ENCODE data around the gene CAMKK1. TPM values are rescaled to one million over a fixed set of nuclear protein-coding genes. Genes with fewer than 3 reads are reported as not detected.

Gene CAMKK1
- total and polyA plus RNA-seq, 2 experiments from 2014 or later: 4.3 to 7.1 TPM

DNA sequence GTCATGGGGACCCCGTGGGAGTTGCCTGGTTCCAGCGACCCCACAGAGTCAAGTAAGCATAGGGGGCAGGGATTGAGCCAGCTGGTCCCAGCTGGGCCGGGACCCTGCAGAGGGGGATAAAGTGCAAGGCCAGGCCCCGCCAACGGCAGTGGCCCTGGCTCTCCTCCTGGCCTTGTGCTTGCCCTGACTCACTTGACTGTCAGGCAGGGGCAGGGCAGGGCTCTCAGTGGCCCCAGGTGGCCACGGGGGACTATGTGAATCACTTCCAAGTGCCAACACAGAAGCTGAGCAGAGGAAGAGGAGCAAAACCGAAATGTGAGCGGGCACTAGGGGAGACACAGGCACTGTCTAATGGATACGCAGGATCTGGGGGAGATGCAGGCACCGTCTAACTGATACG is 25.2 kb downstream of the CAMKK1 start:
- ATAC-seq: no peak
- H2AFZ ChIP-seq: no peak overlapping the region

More for the DNA sequence above, 25.2 kb downstream of the CAMKK1 start:
- Mint-ChIP-seq H3K27ac (no peak overlapping the region), H3K27me3 (ENCODE audit: insufficient read depth, low read depth, poor library complexity) (peaks cover 6% of the 10 kb centered on the region), H3K4me3 (no peak overlapping the region), H3K36me3 (ENCODE audit: low read depth) (peaks cover 9% of the 10 kb centered on the region), H3K9me3 (no peaks in the 10 kb centered on the region), H3K4me1 (no peaks in the 10 kb centered on the region; the same call in 2 of the 3 replicates)
- Histone ChIP-seq H3K27ac (ENCODE audit: low read depth) (no peak overlapping the region), H3K27me3 (ENCODE audit: insufficient read depth) (no peaks in the 10 kb centered on the region), H3K79me2 (replicated peaks; ENCODE audit: insufficient read depth) (no peaks in the 10 kb centered on the region), H3K36me3 (ENCODE audit: insufficient read depth) (no peaks in the 10 kb centered on the region; the same call in 1 of the 2 replicates), H4K20me1 (replicated peaks; ENCODE audit: insufficient read depth) (no peaks in the 10 kb centered on the region), H3K9me2 (ENCODE audit: insufficient read depth) (no peaks in the 10 kb centered on the region), H3K4me2 (no peak overlapping the region), H3K4me3 (no peak overlapping the region), H3K4me1 (ENCODE audit: insufficient read depth) (no peaks in the 10 kb centered on the region), H3F3A (replicated peaks; ENCODE audit: low read depth) (no peaks in the 10 kb centered on the region)
- DNase-seq (ENCODE audit: low spot score): no peak
- no peak for TF ChIP-seq STAT1 (IDR thresholded peaks at IDR 0.05; ENCODE audit: unreplicated experiment)
- TF ChIP-seq, protein P1, sequence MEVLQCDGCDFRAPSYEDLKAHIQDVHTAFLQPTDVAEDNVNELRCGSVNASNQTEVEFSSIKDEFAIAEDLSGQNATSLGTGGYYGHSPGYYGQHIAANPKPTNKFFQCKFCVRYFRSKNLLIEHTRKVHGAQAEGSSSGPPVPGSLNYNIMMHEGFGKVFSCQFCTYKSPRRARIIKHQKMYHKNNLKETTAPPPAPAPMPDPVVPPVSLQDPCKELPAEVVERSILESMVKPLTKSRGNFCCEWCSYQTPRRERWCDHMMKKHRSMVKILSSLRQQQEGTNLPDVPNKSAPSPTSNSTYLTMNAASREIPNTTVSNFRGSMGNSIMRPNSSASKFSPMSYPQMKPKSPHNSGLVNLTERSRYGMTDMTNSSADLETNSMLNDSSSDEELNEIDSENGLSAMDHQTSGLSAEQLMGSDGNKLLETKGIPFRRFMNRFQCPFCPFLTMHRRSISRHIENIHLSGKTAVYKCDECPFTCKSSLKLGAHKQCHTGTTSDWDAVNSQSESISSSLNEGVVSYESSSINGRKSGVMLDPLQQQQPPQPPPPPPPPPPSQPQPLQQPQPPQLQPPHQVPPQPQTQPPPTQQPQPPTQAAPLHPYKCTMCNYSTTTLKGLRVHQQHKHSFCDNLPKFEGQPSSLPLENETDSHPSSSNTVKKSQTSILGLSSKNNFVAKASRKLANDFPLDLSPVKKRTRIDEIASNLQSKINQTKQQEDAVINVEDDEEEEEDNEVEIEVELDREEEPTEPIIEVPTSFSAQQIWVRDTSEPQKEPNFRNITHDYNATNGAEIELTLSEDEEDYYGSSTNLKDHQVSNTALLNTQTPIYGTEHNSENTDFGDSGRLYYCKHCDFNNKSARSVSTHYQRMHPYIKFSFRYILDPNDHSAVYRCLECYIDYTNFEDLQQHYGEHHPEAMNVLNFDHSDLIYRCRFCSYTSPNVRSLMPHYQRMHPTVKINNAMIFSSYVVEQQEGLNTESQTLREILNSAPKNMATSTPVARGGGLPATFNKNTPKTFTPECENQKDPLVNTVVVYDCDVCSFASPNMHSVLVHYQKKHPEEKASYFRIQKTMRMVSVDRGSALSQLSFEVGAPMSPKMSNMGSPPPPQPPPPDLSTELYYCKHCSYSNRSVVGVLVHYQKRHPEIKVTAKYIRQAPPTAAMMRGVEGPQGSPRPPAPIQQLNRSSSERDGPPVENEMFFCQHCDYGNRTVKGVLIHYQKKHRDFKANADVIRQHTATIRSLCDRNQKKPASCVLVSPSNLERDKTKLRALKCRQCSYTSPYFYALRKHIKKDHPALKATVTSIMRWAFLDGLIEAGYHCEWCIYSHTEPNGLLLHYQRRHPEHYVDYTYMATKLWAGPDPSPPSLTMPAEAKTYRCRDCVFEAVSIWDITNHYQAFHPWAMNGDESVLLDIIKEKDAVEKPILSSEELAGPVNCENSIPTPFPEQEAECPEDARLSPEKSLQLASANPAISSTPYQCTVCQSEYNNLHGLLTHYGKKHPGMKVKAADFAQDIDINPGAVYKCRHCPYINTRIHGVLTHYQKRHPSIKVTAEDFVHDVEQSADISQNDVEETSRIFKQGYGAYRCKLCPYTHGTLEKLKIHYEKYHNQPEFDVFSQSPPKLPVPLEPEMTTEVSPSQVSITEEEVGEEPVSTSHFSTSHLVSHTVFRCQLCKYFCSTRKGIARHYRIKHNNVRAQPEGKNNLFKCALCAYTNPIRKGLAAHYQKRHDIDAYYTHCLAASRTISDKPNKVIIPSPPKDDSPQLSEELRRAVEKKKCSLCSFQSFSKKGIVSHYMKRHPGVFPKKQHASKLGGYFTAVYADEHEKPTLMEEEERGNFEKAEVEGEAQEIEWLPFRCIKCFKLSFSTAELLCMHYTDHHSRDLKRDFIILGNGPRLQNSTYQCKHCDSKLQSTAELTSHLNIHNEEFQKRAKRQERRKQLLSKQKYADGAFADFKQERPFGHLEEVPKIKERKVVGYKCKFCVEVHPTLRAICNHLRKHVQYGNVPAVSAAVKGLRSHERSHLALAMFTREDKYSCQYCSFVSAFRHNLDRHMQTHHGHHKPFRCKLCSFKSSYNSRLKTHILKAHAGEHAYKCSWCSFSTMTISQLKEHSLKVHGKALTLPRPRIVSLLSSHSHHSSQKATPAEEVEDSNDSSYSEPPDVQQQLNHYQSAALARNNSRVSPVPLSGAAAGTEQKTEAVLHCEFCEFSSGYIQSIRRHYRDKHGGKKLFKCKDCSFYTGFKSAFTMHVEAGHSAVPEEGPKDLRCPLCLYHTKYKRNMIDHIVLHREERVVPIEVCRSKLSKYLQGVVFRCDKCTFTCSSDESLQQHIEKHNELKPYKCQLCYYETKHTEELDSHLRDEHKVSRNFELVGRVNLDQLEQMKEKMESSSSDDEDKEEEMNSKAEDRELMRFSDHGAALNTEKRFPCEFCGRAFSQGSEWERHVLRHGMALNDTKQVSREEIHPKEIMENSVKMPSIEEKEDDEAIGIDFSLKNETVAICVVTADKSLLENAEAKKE (CRISPR knock-in tag; IDR thresholded peaks at IDR 0.05): no peak
- no peak for TF ChIP-seq POLR2AphosphoS5 (IDR thresholded peaks at IDR 0.05; ENCODE audit: low read depth)
- no peak for TF ChIP-seq NANOG (IDR thresholded peaks at IDR 0.05; ENCODE audit: borderline replicate concordance)

All from GM23338 (cell line).